Measurements from ENCODE around the gene RALGPS1. TPM values are rescaled to one million over a fixed set of nuclear protein-coding genes. Genes with fewer than 3 reads are reported as not detected.

RALGPS1 gene
- total RNA-seq, 1 experiment from 2014 or later: 28.5 TPM

- no peak for TF ChIP-seq AFF4 (CRISPR knock-in tag; IDR thresholded peaks at IDR 0.05; ENCODE audit: borderline replicate concordance)
- no peak for TF ChIP-seq ZNF138 (CRISPR knock-in tag; conservative IDR thresholded peaks at IDR 0.05)
- no peak for TF ChIP-seq SOX15 (CRISPR knock-in tag; IDR thresholded peaks at IDR 0.05)
- no peak for TF ChIP-seq IRF2 (CRISPR knock-in tag; IDR thresholded peaks at IDR 0.05; ENCODE audit: borderline replicate concordance, low read depth)
- no peak for TF ChIP-seq ZSCAN18 (CRISPR knock-in tag; IDR thresholded peaks at IDR 0.05)
- TF ChIP-seq ZNF317 (CRISPR knock-in tag; IDR thresholded peaks at IDR 0.05; ENCODE audit: borderline replicate concordance, low read depth): no peak
Measured at GRCh38 chr9:127098916-127099553, 184.5 kb downstream of the RALGPS1 start (continued).

- peaks cover 4% of the 10 kb centered on the region for H3K4me1 Mint-ChIP-seq
- H3K9me3 Mint-ChIP-seq: no peaks in the 10 kb centered on the region
- no peak overlapping the region for H3K27ac Mint-ChIP-seq
- ChIA-PET CTCF (no interaction called here), POLR2A (no interaction called here)
- ATAC-seq (no peak), DNase-seq (ENCODE audit: low spot score) (no peak)
- H3K36me3 Mint-ChIP-seq: no peaks in the 10 kb centered on the region
- TF ChIP-seq NR1H2 (CRISPR knock-in tag; IDR thresholded peaks at IDR 0.05) (no peak), ZNF121 (CRISPR knock-in tag; IDR thresholded peaks at IDR 0.05) (no peak), GTF2I (CRISPR knock-in tag; conservative IDR thresholded peaks at IDR 0.05) (no peak), ZNF317 (CRISPR knock-in tag; IDR thresholded peaks at IDR 0.05; ENCODE audit: borderline replicate concordance, low read depth) (no peak)
- no peak overlapping the region for H3K4me3 Mint-ChIP-seq
- H3K27me3 Mint-ChIP-seq (ENCODE audit: low read depth): no peaks in the 10 kb centered on the region
Measured at GRCh38 chr9:127099664-127100063, 185.1 kb downstream of the RALGPS1 start.

GRCh38 chr9:127102176-127102575 lies 187.6 kb downstream of the RALGPS1 start:
- DNase-seq (ENCODE audit: low spot score) (no peak), ATAC-seq (no peak)
- H3K36me3 Mint-ChIP-seq: no peaks in the 10 kb centered on the region
- no peaks in the 10 kb centered on the region for H3K27me3 Mint-ChIP-seq (ENCODE audit: low read depth)
- peaks cover 2% of the 10 kb centered on the region for H3K4me1 Mint-ChIP-seq
- POLR2A ChIA-PET: no interaction called here
- H3K27ac Mint-ChIP-seq: no peak overlapping the region
- no peaks in the 10 kb centered on the region for H3K9me3 Mint-ChIP-seq
- H3K4me3 Mint-ChIP-seq: no peak overlapping the region
- no peak for TF ChIP-seq ATF2 (CRISPR knock-in tag; IDR thresholded peaks at IDR 0.05; ENCODE audit: borderline replicate concordance, low read depth)
- no peak for TF ChIP-seq KAT7 (CRISPR knock-in tag; IDR thresholded peaks at IDR 0.05; ENCODE audit: borderline replicate concordance)
- TF ChIP-seq ATF6 (CRISPR knock-in tag; IDR thresholded peaks at IDR 0.05): no peak
- no peak for TF ChIP-seq NFYB (CRISPR knock-in tag; conservative IDR thresholded peaks at IDR 0.05; ENCODE audit: low read depth)
- no peak for TF ChIP-seq GRHL2 (CRISPR knock-in tag; IDR thresholded peaks at IDR 0.05; ENCODE audit: insufficient replicate concordance, severe bottlenecking)
- CTCF ChIA-PET: interaction anchor here (0.9 kb wide), 1 partner anchor 161 kb away, joined by 3 read pairs; no protein-coding TSS in a partner anchor
